Uterus (tissue), 2 donors: ENCODE results near the gene SLC13A3.

Experiments used
- POLR2A ChIP-seq, 2 donors: fragments of 450-650 bp; IDR thresholded peaks; one replicate each; pipeline ENCODE4 v1.6.1; 2016; ENCODE audit warnings: antibody characterized with exemption in 2 of 2, mild to moderate bottlenecking in 1 of 2, moderate library complexity in 1 of 2
- TF ChIP-seq, protein P1 (sequence below), 4 experiments: fragments of 200-600 bp in 2 of 4; fragments of 450-650 bp in 2 of 4; sonication (generic) in 2 of 4; IDR thresholded peaks; one replicate each; pipeline ENCODE4 v1.5.1; 2016 to 2019; ENCODE audit warnings: antibody characterized with exemption in 4 of 4, mild to moderate bottlenecking in 2 of 4, moderate library complexity in 1 of 4

DNA sequence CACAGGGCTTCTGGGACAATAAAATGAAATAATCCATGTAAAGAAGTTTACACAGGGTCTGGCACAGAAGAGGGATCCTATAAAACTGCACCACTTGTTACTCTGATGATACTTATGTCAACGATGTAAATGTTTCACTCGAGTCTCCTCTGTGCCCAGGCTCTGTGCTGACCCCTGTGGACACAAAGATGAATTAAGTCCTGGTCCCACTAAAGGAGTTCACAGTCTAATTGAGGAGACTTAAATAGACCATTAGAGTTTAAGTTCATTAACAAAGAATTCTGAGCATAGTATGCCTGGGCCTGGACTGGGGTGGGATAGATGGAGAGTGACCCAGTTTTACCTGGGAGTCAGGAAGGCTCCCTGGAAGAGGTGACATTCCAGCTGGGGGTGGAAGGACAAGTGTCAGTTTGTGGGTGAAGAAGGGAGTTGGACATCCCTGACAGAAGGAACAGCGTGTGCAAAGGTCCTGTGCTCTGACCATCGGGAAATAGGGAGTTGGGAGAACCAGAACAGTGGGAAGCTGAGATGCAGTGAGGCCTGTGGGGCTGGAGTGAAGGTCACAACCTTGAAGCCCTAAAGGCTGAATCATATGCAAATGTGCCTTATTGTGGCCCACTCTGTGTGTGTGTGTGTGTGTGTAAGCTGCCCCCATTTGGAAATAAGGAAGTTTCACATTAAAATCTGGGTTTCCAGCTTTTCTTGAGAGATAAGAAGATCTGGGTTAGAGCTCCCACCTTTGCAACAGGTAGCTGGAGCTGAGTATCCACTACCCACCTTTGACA is 101.9 kb downstream of the SLC13A3 start:
- TF ChIP-seq, protein P1, sequence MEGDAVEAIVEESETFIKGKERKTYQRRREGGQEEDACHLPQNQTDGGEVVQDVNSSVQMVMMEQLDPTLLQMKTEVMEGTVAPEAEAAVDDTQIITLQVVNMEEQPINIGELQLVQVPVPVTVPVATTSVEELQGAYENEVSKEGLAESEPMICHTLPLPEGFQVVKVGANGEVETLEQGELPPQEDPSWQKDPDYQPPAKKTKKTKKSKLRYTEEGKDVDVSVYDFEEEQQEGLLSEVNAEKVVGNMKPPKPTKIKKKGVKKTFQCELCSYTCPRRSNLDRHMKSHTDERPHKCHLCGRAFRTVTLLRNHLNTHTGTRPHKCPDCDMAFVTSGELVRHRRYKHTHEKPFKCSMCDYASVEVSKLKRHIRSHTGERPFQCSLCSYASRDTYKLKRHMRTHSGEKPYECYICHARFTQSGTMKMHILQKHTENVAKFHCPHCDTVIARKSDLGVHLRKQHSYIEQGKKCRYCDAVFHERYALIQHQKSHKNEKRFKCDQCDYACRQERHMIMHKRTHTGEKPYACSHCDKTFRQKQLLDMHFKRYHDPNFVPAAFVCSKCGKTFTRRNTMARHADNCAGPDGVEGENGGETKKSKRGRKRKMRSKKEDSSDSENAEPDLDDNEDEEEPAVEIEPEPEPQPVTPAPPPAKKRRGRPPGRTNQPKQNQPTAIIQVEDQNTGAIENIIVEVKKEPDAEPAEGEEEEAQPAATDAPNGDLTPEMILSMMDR (IDR thresholded peaks at IDR 0.05), result no peak
- no peak for TF ChIP-seq POLR2A (IDR thresholded peaks at IDR 0.05)
